GM15510 (cell line): ENCODE data around the gene CYBC1.

Experiments used
- POLR2A ChIP-seq: IDR thresholded peaks from 3 replicates; pipeline ENCODE4 v1.6.1; 2011; ENCODE audit warnings: borderline replicate concordance; ENCODE audit not compliant: insufficient read length; ENCODE audit errors: extremely low read depth

CYBC1 gene

DNA sequence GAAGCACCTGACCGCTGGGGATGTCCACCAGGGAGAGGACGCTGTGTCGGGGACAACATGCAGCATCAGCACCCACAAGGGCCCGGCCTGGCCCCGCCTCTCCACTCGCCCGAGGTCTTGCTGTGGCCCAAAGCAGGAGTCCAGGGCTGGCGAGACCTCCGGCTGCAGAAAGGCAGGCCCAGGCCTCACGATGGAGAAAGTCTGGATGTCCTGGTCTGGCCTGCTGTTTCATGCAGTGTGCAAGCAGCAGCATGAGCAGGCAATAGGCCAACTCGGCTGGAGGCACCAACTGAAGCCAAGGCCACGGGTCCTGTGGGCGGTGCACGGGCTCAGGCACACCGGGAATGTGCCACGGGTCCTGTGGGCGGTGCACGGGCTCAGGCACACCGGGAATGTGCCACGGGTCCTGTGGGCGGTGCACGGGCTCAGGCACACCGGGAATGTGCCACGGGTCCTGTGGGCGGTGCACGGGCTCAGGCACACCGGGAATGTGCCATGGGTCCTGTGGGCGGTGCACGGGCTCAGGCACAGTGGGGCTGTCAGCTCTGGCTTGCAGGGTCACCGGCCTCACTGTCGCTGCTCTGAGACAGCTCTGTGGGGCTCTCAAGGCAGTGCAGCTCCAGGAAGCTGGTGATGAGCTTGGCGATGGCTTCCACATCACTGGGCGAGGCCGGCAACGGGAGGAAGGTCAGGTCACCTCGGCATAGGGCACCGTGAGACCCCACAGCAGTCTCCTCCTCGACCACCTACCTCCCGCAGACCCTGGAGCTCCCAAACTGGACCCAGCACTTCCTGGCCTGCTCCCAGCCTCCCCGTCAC, 6.9 kb downstream of the CYBC1 start:
- TF ChIP-seq POLR2A: peak; percentile 9

- no peak for TF ChIP-seq POLR2A
Observed at GRCh38 chr17:82442643-82443464, 7.7 kb downstream of the CYBC1 start.

DNA sequence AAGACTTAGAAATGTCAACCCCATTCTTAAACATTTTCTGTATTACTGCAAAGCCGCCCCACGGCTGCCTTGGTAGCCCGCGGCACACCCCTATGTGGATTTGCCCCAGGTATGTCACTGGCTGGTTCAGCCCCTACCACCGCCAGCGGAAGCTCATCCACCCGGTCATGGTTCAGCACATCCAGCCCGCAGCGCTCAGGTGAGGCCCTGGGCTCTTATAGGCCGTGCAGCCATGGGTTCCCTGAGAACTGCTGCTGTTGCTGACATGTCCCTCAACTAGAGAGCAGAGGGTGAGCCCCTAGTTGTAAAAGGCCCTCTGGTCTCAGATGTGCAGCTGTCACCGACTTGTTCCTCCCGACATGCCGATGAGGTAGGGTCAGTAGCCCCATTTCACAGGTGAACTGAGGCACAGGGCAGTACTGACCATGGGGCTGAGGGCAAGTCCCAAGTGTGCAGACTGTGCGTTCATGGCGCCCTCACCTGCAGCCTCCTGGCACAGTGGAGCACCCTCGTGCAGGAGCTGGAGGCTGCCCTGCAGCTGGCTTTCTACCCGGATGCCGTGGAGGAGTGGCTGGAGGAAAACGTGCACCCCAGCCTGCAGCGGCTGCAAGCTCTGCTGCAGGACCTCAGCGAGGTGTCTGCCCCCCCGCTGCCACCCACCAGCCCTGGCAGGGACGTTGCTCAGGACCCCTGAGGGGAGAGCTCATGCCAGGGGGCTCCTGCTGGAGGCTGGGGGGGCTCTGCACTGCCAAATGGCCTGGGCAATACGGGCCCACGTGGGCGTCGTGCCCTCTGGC, 8.7 kb downstream of the CYBC1 start:
- TF ChIP-seq POLR2A: peak; percentile 44

- peak; percentile 12 for TF ChIP-seq POLR2A
Observed at GRCh38 chr17:82440991-82441627, 9.4 kb downstream of the CYBC1 start.

- peak; percentile 25 for TF ChIP-seq POLR2A
Observed at GRCh38 chr17:82440469-82440981, 10.0 kb downstream of the CYBC1 start.

GRCh38 chr17:82439829-82440365, 10.7 kb downstream of the CYBC1 start:
- TF ChIP-seq POLR2A: no peak

DNA sequence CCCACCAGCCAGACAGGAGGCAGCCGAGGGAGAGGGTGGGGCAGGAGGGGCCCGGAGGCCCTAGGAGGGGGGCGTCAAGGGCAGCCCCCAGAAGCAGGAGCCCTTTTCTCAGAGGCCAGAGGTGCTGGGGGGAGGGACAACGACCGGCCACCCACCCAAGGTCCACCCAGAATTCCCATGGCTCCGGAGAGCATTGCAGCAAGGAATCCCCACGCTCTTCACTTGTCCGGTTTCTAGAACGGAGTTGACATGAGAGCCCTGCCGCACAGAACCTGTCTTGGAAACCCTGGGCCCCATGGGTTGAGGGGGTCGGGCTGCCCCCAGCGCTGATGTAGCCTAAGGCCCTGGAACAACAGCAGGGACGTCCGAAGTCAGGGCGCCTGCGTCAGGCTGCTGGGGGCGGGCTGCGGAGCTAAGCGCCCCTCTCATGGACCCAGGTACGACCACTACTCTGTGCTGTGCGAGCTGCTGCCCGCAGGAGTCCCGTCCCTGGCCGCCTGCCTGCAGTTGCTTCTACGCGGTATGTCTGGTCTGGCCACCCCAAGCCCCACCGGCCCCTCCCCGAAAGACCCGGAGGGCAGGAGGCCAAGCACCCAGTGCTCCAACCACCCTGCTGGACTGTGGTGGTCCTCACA, 11.2 kb downstream of the CYBC1 start:
- TF ChIP-seq POLR2A: peak; percentile 11

GRCh38 chr17:82438401-82439193, 12.0 kb downstream of the CYBC1 start:
- peak; percentile 13 for TF ChIP-seq POLR2A

- no peak for TF ChIP-seq POLR2A
Observed at GRCh38 chr17:82437325-82437668, 13.3 kb downstream of the CYBC1 start.

DNA sequence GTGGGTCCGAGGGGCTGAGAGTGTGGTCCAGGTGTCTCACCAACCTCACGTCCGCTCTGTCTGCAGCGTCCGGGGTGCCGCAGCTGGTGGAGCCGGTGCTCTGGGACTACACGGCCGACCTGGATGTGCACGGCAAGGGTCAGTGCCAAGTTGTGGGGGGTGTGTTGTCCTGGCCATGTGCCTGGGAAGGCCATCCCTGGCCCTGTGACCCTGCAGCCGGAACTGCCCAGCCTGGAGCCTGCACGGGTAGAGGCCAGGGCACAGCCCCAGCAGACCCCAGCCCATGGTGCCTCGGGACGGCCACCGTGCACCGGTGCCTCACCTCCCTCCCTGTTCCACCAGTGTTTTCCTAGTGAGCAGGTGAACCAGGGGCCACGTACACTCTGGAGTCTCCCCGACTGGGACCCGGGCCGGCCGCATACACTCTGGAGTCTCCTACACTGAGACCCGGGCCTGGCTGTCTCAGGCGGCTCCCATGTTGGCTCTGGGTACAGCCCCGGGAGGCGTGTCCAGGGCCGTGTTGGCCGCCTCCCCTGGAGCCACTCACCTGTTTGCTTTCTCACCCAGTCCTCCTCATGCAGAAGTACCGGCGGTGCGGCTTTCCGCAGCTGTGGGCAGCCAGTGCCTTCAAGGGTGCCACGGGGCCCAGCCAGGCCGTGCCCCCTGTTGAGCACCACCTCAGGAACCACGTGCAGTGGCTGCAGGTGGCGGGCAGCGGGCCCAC, 13.8 kb downstream of the CYBC1 start:
- TF ChIP-seq POLR2A: no peak

- no peak for TF ChIP-seq POLR2A
Observed at GRCh38 chr17:82435601-82436583, 14.7 kb downstream of the CYBC1 start.
